GM23248 (cell line): Measurements from ENCODE around the gene RBM3. TPM values are rescaled to one million over a fixed set of nuclear protein-coding genes. Genes with fewer than 3 reads are reported as not detected.

Source experiments
- DNase-seq: peaks from one replicate; pipeline ENCODE4 v3.0.0-alpha.2; 2015
- H2AFZ ChIP-seq: fragments of 200-600 bp; sonication (generic); 2 replicates; pipeline ENCODE4 v1.6.1; 2016; ENCODE audit warnings: antibody characterized with exemption
- H3F3A ChIP-seq: fragments of 200-600 bp; sonication (generic); 2 replicates; pipeline ENCODE4 v1.6.1; 2016; ENCODE audit warnings: mild to moderate bottlenecking, antibody characterized with exemption, mixed run types; ENCODE audit not compliant: insufficient read depth
- H3K27ac ChIP-seq: fragments of 200-600 bp; sonication (generic); 2 replicates; pipeline ENCODE4 v1.5.1; 2016; ENCODE audit warnings: mild to moderate bottlenecking
- H3K27me3 ChIP-seq: fragments of 200-600 bp; sonication (generic); replicated peaks from 2 replicates; pipeline ENCODE4 v1.6.1; 2016; ENCODE audit warnings: mild to moderate bottlenecking; ENCODE audit not compliant: insufficient read depth
- H3K36me3 ChIP-seq: fragments of 200-600 bp; sonication (generic); 2 replicates; pipeline ENCODE4 v1.6.1; 2016; ENCODE audit warnings: low read depth, mild to moderate bottlenecking
- H3K4me1 ChIP-seq: fragments of 200-600 bp; sonication (generic); 2 replicates; pipeline ENCODE4 v1.6.1; 2016; ENCODE audit warnings: mild to moderate bottlenecking; ENCODE audit not compliant: insufficient read depth
- H3K4me2 ChIP-seq: fragments of 200-600 bp; sonication (generic); one replicate; pipeline ENCODE4 v1.6.1; 2016; ENCODE audit warnings: mild to moderate bottlenecking; ENCODE audit not compliant: unreplicated experiment
- H3K4me3 ChIP-seq: fragments of 200-600 bp; sonication (generic); 2 replicates; pipeline ENCODE4 v1.5.1; 2016; ENCODE audit warnings: mild to moderate bottlenecking
- H3K79me2 ChIP-seq: fragments of 200-600 bp; sonication (generic); 2 replicates; pipeline ENCODE4 v1.6.1; 2016; ENCODE audit warnings: mild to moderate bottlenecking; ENCODE audit not compliant: insufficient read depth
- H3K9ac ChIP-seq: fragments of 200-600 bp; sonication (generic); 2 replicates; pipeline ENCODE4 v1.6.1; 2016; ENCODE audit warnings: mild to moderate bottlenecking
- H3K9me2 ChIP-seq: fragments of 200-600 bp; sonication (generic); 2 replicates; pipeline ENCODE4 v1.6.1; 2016; ENCODE audit warnings: mixed run types, mild to moderate bottlenecking, moderate library complexity; ENCODE audit not compliant: insufficient read depth
- H3K9me3 ChIP-seq: fragments of 200-600 bp; sonication (generic); one replicate; pipeline ENCODE4 v1.6.1; 2017; ENCODE audit warnings: low read depth
- H4K20me1 ChIP-seq: fragments of 200-600 bp; sonication (generic); 2 replicates; pipeline ENCODE4 v1.6.0; 2016; ENCODE audit not compliant: insufficient read depth
- EZH2 ChIP-seq: fragments of 200-600 bp; sonication (generic); IDR thresholded peaks from 2 replicates; pipeline ENCODE4 v1.6.1; 2018; ENCODE audit warnings: antibody characterized with exemption, mild to moderate bottlenecking; ENCODE audit not compliant: insufficient read depth, poor library complexity, severe bottlenecking
- EZH2phosphoT487 ChIP-seq: fragments of 200-600 bp; sonication (generic); IDR thresholded peaks from 2 replicates; pipeline ENCODE4 v1.6.1; 2018; ENCODE audit warnings: antibody characterized with exemption, moderate library complexity, mild to moderate bottlenecking, low read depth; ENCODE audit not compliant: insufficient read depth
- WGBS, 2 experiments: methylation state at CpG; one replicate each; pipeline ENCODE4 v1.1.6; 2015 to 2017; ENCODE audit warnings: low lambda C conversion rate in 2 of 2, low coverage in 1 of 2; ENCODE audit errors: missing lambda C conversion rate in 2 of 2; 5-methylcytosine and 5-hydroxymethylcytosine counted together
- in situ Hi-C: fragments of 300-500 bp; cut with MboI; formaldehyde crosslinking; loops from 2 replicates; pipeline ENCODE4 v1.15.0; 2020
- polyA plus RNA-seq: library from polyadenylated mRNA; unstranded; fragments of >200 nt; fragmentation: Nextera tagmentation; extraction: Ambion mirVana; gene quantifications from 2 replicates; pipeline ENCODE4 v1.2.1, GENCODE V29; 2016
- total RNA-seq: library from RNA; depleted of rRNA; stranded (reverse); fragments of >200 nt; shearing (Covaris generic); gene quantifications from 2 replicates; pipeline ENCODE4 v1.2.3, GENCODE V29; 2014

RBM3 gene
- total and polyA plus RNA-seq, 2 experiments from 2014 or later: 143 to 188 TPM

- in situ Hi-C loops: no loop called here
- Histone ChIP-seq H3K36me3 (no peaks in the 10 kb centered on the region), H3F3A (no peaks in the 10 kb centered on the region), H3K4me2 (no peak overlapping the region), H3K4me3 (no peak overlapping the region), H3K79me2 (no peaks in the 10 kb centered on the region), H3K27ac (peak overlapping the region; percentile 26), H2AFZ (no peak overlapping the region; the same call in 1 of the 2 replicates), H3K9me3 (no peaks in the 10 kb centered on the region), H3K9ac (no peak overlapping the region), H3K4me1 (peaks cover 15% of the 10 kb centered on the region), H3K27me3 (no peaks in the 10 kb centered on the region), H3K9me2 (no peaks in the 10 kb centered on the region), H4K20me1 (no peaks in the 10 kb centered on the region)
- WGBS, 2 experiments: 91 to 94% methylated on average over 13 to 21 of the region's 21 CpGs
- no peak for TF ChIP-seq EZH2phosphoT487
- no peak for TF ChIP-seq EZH2
- DNase-seq: no peak
These were observed 16.2 kb downstream of the RBM3 start for GRCh38 chrX:48590203-48591103.

- Histone ChIP-seq H3K9me3 (no peaks in the 10 kb centered on the region), H3K27ac (peak overlapping the region; percentile 26), H3K36me3 (no peaks in the 10 kb centered on the region), H3K4me1 (peaks cover 15% of the 10 kb centered on the region), H3K4me3 (no peak overlapping the region), H3K4me2 (peak overlapping the region; percentile 28), H3K9ac (no peak overlapping the region), H4K20me1 (no peaks in the 10 kb centered on the region), H3K9me2 (no peaks in the 10 kb centered on the region), H3F3A (no peaks in the 10 kb centered on the region), H3K79me2 (no peaks in the 10 kb centered on the region), H3K27me3 (no peaks in the 10 kb centered on the region), H2AFZ (peak overlapping the region; percentile 65)
- DNase-seq: peak; percentile 64
- in situ Hi-C loops: no loop called here
- 7% methylated on average over 9 of the region's 9 CpGs for WGBS, 2 experiments
- TF ChIP-seq EZH2phosphoT487 (no peak), EZH2 (no peak)
These were observed 17.0 kb downstream of the RBM3 start for GRCh38 chrX:48591255-48591791.

GRCh38 chrX:48592971-48593370, 18.7 kb downstream of the RBM3 start:
- Histone ChIP-seq H3K4me1 (peaks cover 15% of the 10 kb centered on the region), H4K20me1 (no peaks in the 10 kb centered on the region), H3K36me3 (no peaks in the 10 kb centered on the region), H3F3A (no peaks in the 10 kb centered on the region), H3K4me3 (no peak overlapping the region), H2AFZ (0 out of 2 replicates have a peak overlapping the region, but pooled peaks have one; percentile 19), H3K4me2 (no peak overlapping the region), H3K9me3 (no peaks in the 10 kb centered on the region), H3K9ac (no peak overlapping the region), H3K27ac (no peak overlapping the region), H3K9me2 (no peaks in the 10 kb centered on the region), H3K27me3 (no peaks in the 10 kb centered on the region), H3K79me2 (no peaks in the 10 kb centered on the region)
- in situ Hi-C loops: no loop called here
- no peak for DNase-seq
- TF ChIP-seq EZH2 (no peak), EZH2phosphoT487 (no peak)
- WGBS, 2 experiments: 70 to 74% methylated on average over 5 of the region's 5 CpGs

- DNase-seq: no peak
- Histone ChIP-seq H4K20me1 (no peaks in the 10 kb centered on the region), H3K9ac (no peak overlapping the region), H3K4me2 (no peak overlapping the region), H3F3A (no peaks in the 10 kb centered on the region), H3K4me1 (peaks cover 13% of the 10 kb centered on the region), H3K27ac (no peak overlapping the region), H3K27me3 (no peaks in the 10 kb centered on the region), H3K4me3 (no peak overlapping the region), H3K79me2 (peaks cover 14% of the 10 kb centered on the region), H3K9me3 (no peaks in the 10 kb centered on the region), H3K36me3 (no peaks in the 10 kb centered on the region), H2AFZ (no peak overlapping the region), H3K9me2 (no peaks in the 10 kb centered on the region)
- TF ChIP-seq EZH2: no peak
- TF ChIP-seq EZH2phosphoT487: no peak
- in situ Hi-C loops: no loop called here
- 52 to 59% methylated on average over 2 of the region's 2 CpGs for WGBS, 2 experiments
These were observed 21.6 kb downstream of the RBM3 start for GRCh38 chrX:48595929-48596328.
